Heart left ventricle (tissue), 16 donors: ENCODE measurements around the gene LINGO1. TPM values are rescaled to one million over a fixed set of nuclear protein-coding genes. Genes with fewer than 3 reads are reported as not detected.

Experiments used
- ATAC-seq, 4 donors: fragments of 200-7000 bp; cut with Tn5 transposase; one replicate each; pipeline ENCODE4 v1.9.1; 2020 to 2022; ENCODE audit warnings: moderate library complexity in 4 of 4, mild to moderate bottlenecking in 3 of 4, moderate number of reproducible peaks in 1 of 4
- DNase-seq, 5 donors: peaks; one replicate each; pipeline ENCODE4 v3.0.0-alpha.2; 2020
- H3K27ac ChIP-seq, 12 donors: fragments of 200-600 bp; sonication (generic) in 4 of 12; one replicate each; pipeline versions ENCODE4 v1.5.0 to v1.8.0; 2016 to 2022; ENCODE audit warnings: mild to moderate bottlenecking in 2 of 12
- H3K27me3 ChIP-seq, 9 donors: fragments of 200-600 bp; sonication (generic) in 2 of 9; one replicate each; pipeline versions ENCODE4 v1.5.1 to v1.8.0; 2016 to 2022; ENCODE audit warnings: mild to moderate bottlenecking in 3 of 9
- H3K36me3 ChIP-seq, 9 donors: fragments of 200-600 bp; sonication (generic) in 2 of 9; one replicate each; pipeline versions ENCODE4 v1.5.0 to v1.8.0; 2018 to 2022; ENCODE audit warnings: mild to moderate bottlenecking in 2 of 9
- H3K4me1 ChIP-seq, 12 donors: fragments of 200-600 bp; sonication (generic) in 4 of 12; one replicate each; pipeline versions ENCODE4 v1.5.0 to v1.8.0; 2016 to 2022; ENCODE audit warnings: mild to moderate bottlenecking in 3 of 12
- H3K4me3 ChIP-seq, 12 donors: fragments of 200-600 bp; sonication (generic) in 4 of 12; one replicate each; pipeline versions ENCODE4 v1.5.0 to v1.8.0; 2017 to 2022; ENCODE audit warnings: mild to moderate bottlenecking in 9 of 12, moderate library complexity in 4 of 12
- H3K9me3 ChIP-seq, 12 donors: fragments of 200-600 bp; sonication (generic) in 4 of 12; one replicate each; pipeline versions ENCODE4 v1.5.0 to v1.8.0; 2016 to 2022; ENCODE audit warnings: mild to moderate bottlenecking in 1 of 12
- CTCF ChIP-seq, 12 donors: fragments of 200-600 bp; sonication (generic) in 4 of 12; IDR thresholded peaks; one replicate each; pipeline versions ENCODE4 v1.5.0 to v1.8.0; 2018 to 2022; ENCODE audit warnings: antibody characterized with exemption in 12 of 12, mild to moderate bottlenecking in 5 of 12
- POLR2A ChIP-seq, 2 donors: fragments of 450-650 bp; IDR thresholded peaks; one replicate each; pipeline ENCODE4 v1.6.1; 2017; ENCODE audit warnings: antibody characterized with exemption in 2 of 2, mild to moderate bottlenecking in 2 of 2, moderate library complexity in 2 of 2
- WGBS, 4 donors: extraction: QIAGEN DNeasy Blood & Tissue Kit in 2 of 4; methylation state at CpG; one replicate each; pipeline versions ENCODE4 v1.1.5 to v1.1.7; 2013 to 2018; 5-methylcytosine and 5-hydroxymethylcytosine counted together
- intact Hi-C, 10 donors: fragments of 100-400 bp; cut with DNase I; formaldehyde crosslinking; loops; one replicate each; pipeline versions ENCODE4 v1.11.1 to v1.14.2; 2022
- polyA plus RNA-seq, 2 donors: library from polyadenylated mRNA; stranded (reverse); fragments of 200-250 nt; gene quantifications; one replicate each; pipeline ENCODE4 v1.2.3, GENCODE V29; 2013
- total RNA-seq, 9 donors: library from RNA; depleted of rRNA in 2 of 9; stranded (reverse); fragments of >200 nt in 2 of 9; fragmentation: NEBNext Ultra II Directional in 3 of 9; extraction: Animal tissue kit (Norgen Biotek cat#: 25700) in 3 of 9; gene quantifications; one replicate each; pipeline versions ENCODE4 v1.1.0 to v1.2.4, GENCODE V29; 2016 to 2023
- donor health status: ischemic (EF 13 %, LVEDD 7.1; RV severe dilation, severe dysfunction).
- donor health status: healthy with polysubstance abuse.
- donor health status: DM: no; HTN: yes; CAD: no.
- donor health status: DM: no; HTN: no; CAD: no.
- donor health status: ischemic (EF 25% LVEDD 6.9; RV normal size, moderate dysfunction).
- donor health status: ischemic (EF 25% LVEDD 5.7; RV mildly dilated, moderate dysfunction).
- donor health status: healthy.
- donor health status: DM: yes; HTN: yes; CAD: no.
- donor health status: ischemic (EF 35%, LVEDD 5.7; RV mildly dilated, moderate dysfunction).
- donor health status: nonischemic (EF 11% LVEDD 7.7; RV severe dilation, severe dysfunction).
- donor health status: DM: yes; HTN: yes; CAD: no.
- donor health status: PGD.
- donor health status: ischemic (EF 29% LVEDD 5.4; RV normal size, mild dysfunction).
- donor health status: nonischemic (EF 23%, LVEDD 6.1; RV moderate dilation, normal function).

The LINGO1 gene
- total and polyA plus RNA-seq, 11 donors: 0.49 to 4.0 (median 1.7) TPM

- no peak for DNase-seq
- intact Hi-C loops: loop anchor here in 1 of 10 donors (10.0 kb wide), 1 partner anchor 157 kb away; no protein-coding TSS in a partner anchor
- H3K4me1 ChIP-seq: peaks cover 0 to 5% (median 0%) of the 10 kb centered on the region in 12 donors
- TF ChIP-seq POLR2A (IDR thresholded peaks at IDR 0.05) (no peak), CTCF (IDR thresholded peaks at IDR 0.05) (no peak)
- peaks cover 0 to 15% (median 4%) of the 10 kb centered on the region in 9 donors for H3K27me3 ChIP-seq
- no peaks in the 10 kb centered on the region for H3K36me3 ChIP-seq
- ATAC-seq: no peak
- 58 to 62% (median 59%) methylated on average over 11 of the region's 11 CpGs for WGBS, 4 donors
- H3K27ac ChIP-seq: no peak overlapping the region
- no peak overlapping the region for H3K4me3 ChIP-seq
- no peaks in the 10 kb centered on the region for H3K9me3 ChIP-seq
Measured at GRCh38 chr15:77667338-77668234, 34.9 kb upstream of the LINGO1 start.

GRCh38 chr15:77666296-77666660 lies 33.6 kb upstream of the LINGO1 start:
- no peak overlapping the region for H3K4me3 ChIP-seq
- 68 to 81% (median 76%) methylated on average over 4 to 5 of the region's 5 CpGs for WGBS, 4 donors
- TF ChIP-seq CTCF (IDR thresholded peaks at IDR 0.05) (no peak), POLR2A (IDR thresholded peaks at IDR 0.05) (no peak)
- H3K27ac ChIP-seq: no peak overlapping the region
- DNase-seq (no peak), ATAC-seq (no peak)
- no peaks in the 10 kb centered on the region for H3K9me3 ChIP-seq
- peaks cover 0 to under 1% (median 0%) of the 10 kb centered on the region in 12 donors for H3K4me1 ChIP-seq
- peaks cover 0 to 17% (median 4%) of the 10 kb centered on the region in 9 donors for H3K27me3 ChIP-seq
- intact Hi-C loops: loop anchor here in 1 of 10 donors (10.0 kb wide), 1 partner anchor 159 kb away; no protein-coding TSS in a partner anchor
- no peaks in the 10 kb centered on the region for H3K36me3 ChIP-seq

- Histone ChIP-seq H3K4me3 (no peak overlapping the region), H3K4me1 (no peaks in the 10 kb centered on the region), H3K27ac (no peak overlapping the region), H3K27me3 (peaks cover 0 to 14% (median 0%) of the 10 kb centered on the region in 9 donors), H3K36me3 (no peaks in the 10 kb centered on the region), H3K9me3 (no peaks in the 10 kb centered on the region)
- ATAC-seq: peak in 1 of 4 donors; percentile 10
- intact Hi-C loops: loop anchor here in 1 of 10 donors (10.0 kb wide), 1 partner anchor 159 kb away; no protein-coding TSS in a partner anchor
- DNase-seq: no peak
- TF ChIP-seq CTCF (IDR thresholded peaks at IDR 0.05) (no peak), POLR2A (IDR thresholded peaks at IDR 0.05) (no peak)
- 89 to 92% (median 91%) methylated on average over 10 to 12 of the region's 12 CpGs for WGBS, 4 donors
Measured at GRCh38 chr15:77665530-77666295, 33.0 kb upstream of the LINGO1 start.

- no peak overlapping the region for H3K27ac ChIP-seq
- TF ChIP-seq POLR2A (IDR thresholded peaks at IDR 0.05) (no peak), CTCF (IDR thresholded peaks at IDR 0.05) (no peak)
- peaks cover 0 to 14% (median 0%) of the 10 kb centered on the region in 9 donors for H3K27me3 ChIP-seq
- no peaks in the 10 kb centered on the region for H3K9me3 ChIP-seq
- no peaks in the 10 kb centered on the region for H3K36me3 ChIP-seq
- intact Hi-C loops: loop anchor here in 1 of 10 donors (10.0 kb wide), 1 partner anchor 160 kb away; no protein-coding TSS in a partner anchor
- no peak overlapping the region for H3K4me3 ChIP-seq
- ATAC-seq (no peak), DNase-seq (no peak)
- peaks cover 0 to 3% (median 0%) of the 10 kb centered on the region in 12 donors for H3K4me1 ChIP-seq
- WGBS, 4 donors: 67 to 89% (median 82%) methylated on average over 1 to 5 of the region's 5 CpGs
Measured at GRCh38 chr15:77664428-77664827, 31.7 kb upstream of the LINGO1 start.
